C4-2B (cell line): Measurements from ENCODE around the gene NAXD.

Experiments used
- H3K27ac ChIP-seq: fragments of 450-650 bp; 2 replicates; pipeline ENCODE4 v1.5.1; 2017
- CTCF ChIP-seq: fragments of 450-650 bp; conservative IDR thresholded peaks from 2 replicates; pipeline ENCODE4 v1.5.1; 2017; ENCODE audit warnings: mild to moderate bottlenecking
- ZFX ChIP-seq: fragments of 450-650 bp; IDR thresholded peaks from 2 replicates; pipeline ENCODE4 v1.6.1; 2017

Gene NAXD

GRCh38 chr13:110641055-110642015, 26.0 kb downstream of the NAXD start:
- TF ChIP-seq ZFX (no peak), CTCF (no peak)
- no peak overlapping the region for H3K27ac ChIP-seq

- TF ChIP-seq CTCF (no peak), ZFX (no peak)
- H3K27ac ChIP-seq = no peak overlapping the region
Observed at GRCh38 chr13:110642291-110642981, 27.1 kb downstream of the NAXD start.

- no peak overlapping the region for H3K27ac ChIP-seq
- TF ChIP-seq CTCF (no peak), ZFX (no peak)
Observed at GRCh38 chr13:110643324-110643723, 28.0 kb downstream of the NAXD start.

- H3K27ac ChIP-seq = no peak overlapping the region
- TF ChIP-seq ZFX = no peak
- TF ChIP-seq CTCF = no peak
Observed at GRCh38 chr13:110643768-110644421, 28.6 kb downstream of the NAXD start.

GRCh38 chr13:110644892-110645521, 29.7 kb downstream of the NAXD start:
- no peak overlapping the region for H3K27ac ChIP-seq
- TF ChIP-seq CTCF (no peak), ZFX (no peak)

- H3K27ac ChIP-seq = no peak overlapping the region
- TF ChIP-seq ZFX (no peak), CTCF (no peak)
Observed at GRCh38 chr13:110645750-110646149, 30.4 kb downstream of the NAXD start.
